ENCODE measurements around the gene TAS2R38.
A peak's percentile ranks its signal among the peaks of the same experiment; 100 is the strongest.

The TAS2R38 gene

GRCh38 chr7:141979568-141979967 is 6.0 kb upstream of the TAS2R38 start:
- H3F3A ChIP-seq (ENCODE audit: insufficient read depth, low read length): no peaks in the 10 kb centered on the region
- H2AFZ ChIP-seq (ENCODE audit: low read length): no peak overlapping the region
- TF ChIP-seq CTCF (IDR thresholded peaks at IDR 0.05; ENCODE audit: low read length) (no peak), EZH2 (IDR thresholded peaks at IDR 0.05; ENCODE audit: borderline replicate concordance, low read length) (no peak)
- H3K9me3 ChIP-seq (ENCODE audit: low read length): no peaks in the 10 kb centered on the region
- H3K4me3 ChIP-seq (ENCODE audit: low read depth, low read length, poor library complexity, severe bottlenecking): no peak overlapping the region
- no peaks in the 10 kb centered on the region for H3K36me3 ChIP-seq (ENCODE audit: insufficient read depth, low read length)
- H3K9me2 ChIP-seq (ENCODE audit: low read depth, low read length): no peaks in the 10 kb centered on the region
- H3K27ac ChIP-seq (ENCODE audit: low read depth, low read length, poor library complexity, severe bottlenecking): no peak overlapping the region
- peaks cover 7% of the 10 kb centered on the region for H3K4me1 ChIP-seq (ENCODE audit: insufficient read depth, low read length, severe bottlenecking)
- H3K4me2 ChIP-seq (ENCODE audit: low read length): no peak overlapping the region
- no peak overlapping the region for H3K9ac ChIP-seq (ENCODE audit: low read length)
- H3K79me2 ChIP-seq (ENCODE audit: insufficient read depth, low read length): no peaks in the 10 kb centered on the region
- H4K20me1 ChIP-seq (ENCODE audit: insufficient read depth, low read length): no peaks in the 10 kb centered on the region
- no peaks in the 10 kb centered on the region for H3K27me3 ChIP-seq (ENCODE audit: insufficient read depth, low read length)

- Histone ChIP-seq H3K36me3 (ENCODE audit: insufficient read depth, low read length) (no peaks in the 10 kb centered on the region), H3K9ac (ENCODE audit: low read length) (no peak overlapping the region), H3K4me1 (ENCODE audit: insufficient read depth, low read length, severe bottlenecking) (peaks cover 7% of the 10 kb centered on the region), H4K20me1 (ENCODE audit: insufficient read depth, low read length) (no peaks in the 10 kb centered on the region), H3K9me3 (ENCODE audit: low read length) (no peaks in the 10 kb centered on the region), H3K27ac (ENCODE audit: low read depth, low read length, poor library complexity, severe bottlenecking) (no peak overlapping the region), H3K4me2 (ENCODE audit: low read length) (no peak overlapping the region), H3K9me2 (ENCODE audit: low read depth, low read length) (no peaks in the 10 kb centered on the region), H3K79me2 (ENCODE audit: insufficient read depth, low read length) (no peaks in the 10 kb centered on the region), H3K27me3 (ENCODE audit: insufficient read depth, low read length) (no peaks in the 10 kb centered on the region), H2AFZ (ENCODE audit: low read length) (no peak overlapping the region), H3F3A (ENCODE audit: insufficient read depth, low read length) (no peaks in the 10 kb centered on the region), H3K4me3 (ENCODE audit: low read depth, low read length, poor library complexity, severe bottlenecking) (no peak overlapping the region)
- TF ChIP-seq EZH2 (IDR thresholded peaks at IDR 0.05; ENCODE audit: borderline replicate concordance, low read length): no peak
- no peak for TF ChIP-seq CTCF (IDR thresholded peaks at IDR 0.05; ENCODE audit: low read length)
Measured at GRCh38 chr7:141978351-141978750, 4.8 kb upstream of the TAS2R38 start.

GRCh38 chr7:141976524-141977245 is 3.1 kb upstream of the TAS2R38 start:
- TF ChIP-seq CTCF (IDR thresholded peaks at IDR 0.05; ENCODE audit: low read length): no peak; the same call in 1 of the 2 replicates
- no peak for TF ChIP-seq EZH2 (IDR thresholded peaks at IDR 0.05; ENCODE audit: borderline replicate concordance, low read length)
- no peak overlapping the region for H2AFZ ChIP-seq (ENCODE audit: low read length)
- H3K4me3 ChIP-seq (ENCODE audit: low read depth, low read length, poor library complexity, severe bottlenecking): no peak overlapping the region
- no peaks in the 10 kb centered on the region for H4K20me1 ChIP-seq (ENCODE audit: insufficient read depth, low read length)
- H3K9ac ChIP-seq (ENCODE audit: low read length): no peak overlapping the region
- no peaks in the 10 kb centered on the region for H3K9me3 ChIP-seq (ENCODE audit: low read length)
- no peaks in the 10 kb centered on the region for H3F3A ChIP-seq (ENCODE audit: insufficient read depth, low read length)
- H3K4me2 ChIP-seq (ENCODE audit: low read length): peak overlapping the region; percentile 43; the same call in 1 of the 2 replicates
- peaks cover 7% of the 10 kb centered on the region for H3K4me1 ChIP-seq (ENCODE audit: insufficient read depth, low read length, severe bottlenecking)
- H3K27ac ChIP-seq (ENCODE audit: low read depth, low read length, poor library complexity, severe bottlenecking): no peak overlapping the region
- H3K79me2 ChIP-seq (ENCODE audit: insufficient read depth, low read length): no peaks in the 10 kb centered on the region
- H3K36me3 ChIP-seq (ENCODE audit: insufficient read depth, low read length): no peaks in the 10 kb centered on the region
- H3K9me2 ChIP-seq (ENCODE audit: low read depth, low read length): no peaks in the 10 kb centered on the region
- H3K27me3 ChIP-seq (ENCODE audit: insufficient read depth, low read length): no peaks in the 10 kb centered on the region
